ENCODE measurements around the gene DLD. TPM values are rescaled to one million over a fixed set of nuclear protein-coding genes. Genes with fewer than 3 reads are reported as not detected.
A peak's percentile ranks its signal among the peaks of the same experiment; 100 is the strongest.

DLD gene
- total RNA-seq, 4 donors from 2014 or later, result 79.3 to 246 (median 148) TPM

DNA sequence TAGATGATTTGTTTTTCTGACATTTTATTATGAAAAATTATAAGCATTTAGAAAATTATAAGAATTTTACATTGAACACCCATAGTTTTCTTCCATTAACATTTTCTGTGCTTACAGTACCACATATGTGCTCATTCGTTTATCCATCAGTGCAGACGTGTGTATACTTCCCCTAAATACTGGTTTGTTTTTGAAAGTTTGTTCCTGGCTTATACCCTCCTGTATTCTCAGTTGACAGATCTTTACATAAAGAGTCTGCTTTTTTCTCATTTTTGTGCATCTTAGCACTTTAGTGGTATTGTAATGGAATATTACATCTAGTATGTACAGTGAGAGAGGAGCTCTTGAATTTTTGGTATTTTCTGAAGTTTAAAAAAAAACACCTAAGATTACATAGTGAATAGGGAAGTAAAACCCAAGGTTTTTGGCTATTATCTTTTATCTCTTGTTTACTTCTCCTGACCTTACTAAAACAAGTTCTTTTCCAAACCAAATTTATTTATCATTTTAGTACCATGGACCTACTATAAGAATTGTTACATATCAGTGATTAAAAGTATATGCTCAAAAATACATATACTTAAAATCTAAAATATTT, 8.1 kb downstream of the DLD start:
- Histone ChIP-seq H3K9me3 (no peaks in the 10 kb centered on the region), H3K4me3 (no peak overlapping the region), H3K36me3 (peaks cover 0 to 51% of the 10 kb centered on the region in 2 donors), H3K4me1 (peaks cover 5 to 83% (median 16%) of the 10 kb centered on the region in 3 donors), H3K27ac (no peak overlapping the region), H3K27me3 (no peaks in the 10 kb centered on the region)
- ATAC-seq, result no peak
- 19 to 41% methylated on average over 2 of the region's 2 CpGs for WGBS, 2 donors (ENCODE audit: low coverage in 1 of 2)
- no peak for TF ChIP-seq POLR2A (IDR thresholded peaks at IDR 0.05)
- TF ChIP-seq CTCF (IDR thresholded peaks at IDR 0.05), result no peak
- TF ChIP-seq POLR2AphosphoS5 (IDR thresholded peaks at IDR 0.05), result no peak
- TF ChIP-seq EP300 (IDR thresholded peaks at IDR 0.05), result no peak

GRCh38 chr7:107900496-107901015, 9.6 kb downstream of the DLD start:
- Histone ChIP-seq H3K4me1 (peaks cover 0 to 69% (median 16%) of the 10 kb centered on the region in 3 donors), H3K27ac (peak overlapping the region in 1 of 4 donors; percentile 29), H3K4me3 (no peak overlapping the region), H3K9me3 (no peaks in the 10 kb centered on the region), H3K27me3 (no peaks in the 10 kb centered on the region), H3K36me3 (peaks cover 0 to 51% of the 10 kb centered on the region in 2 donors)
- WGBS, 2 donors (ENCODE audit: low coverage in 1 of 2), result 79 to 80% methylated on average over 1 of the region's 1 CpG
- TF ChIP-seq POLR2AphosphoS5 (IDR thresholded peaks at IDR 0.05) (no peak), POLR2A (IDR thresholded peaks at IDR 0.05) (no peak), CTCF (IDR thresholded peaks at IDR 0.05) (no peak), EP300 (IDR thresholded peaks at IDR 0.05) (no peak)
- ATAC-seq, result no peak

DNA sequence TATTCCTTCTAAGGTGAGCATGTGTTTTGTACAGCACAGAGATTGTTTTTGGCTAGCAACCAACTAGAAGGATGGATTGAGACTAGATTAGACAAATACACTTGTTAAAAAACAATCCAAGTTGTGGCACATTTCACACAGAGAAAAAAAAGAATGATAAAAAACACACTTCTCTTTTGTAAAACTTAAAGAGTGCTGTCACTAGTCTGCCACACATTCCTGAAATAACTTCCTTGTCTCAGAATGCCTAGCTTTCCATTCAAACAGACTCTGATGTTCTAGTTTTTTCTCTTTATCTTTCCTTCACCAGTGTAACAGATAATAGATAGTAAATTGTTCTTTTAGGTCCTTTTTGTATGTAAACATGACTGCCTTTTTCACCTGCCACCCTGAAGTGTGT, 11.4 kb downstream of the DLD start:
- no peak overlapping the region for H3K4me3 ChIP-seq
- H3K27ac ChIP-seq, result peak overlapping the region in 1 of 4 donors; percentile 11
- ATAC-seq, result no peak
- H3K4me1 ChIP-seq, result peaks cover 0 to 51% (median 16%) of the 10 kb centered on the region in 3 donors
- H3K36me3 ChIP-seq, result peaks cover 0 to 56% of the 10 kb centered on the region in 2 donors
- H3K9me3 ChIP-seq, result no peaks in the 10 kb centered on the region
- H3K27me3 ChIP-seq, result no peaks in the 10 kb centered on the region
- TF ChIP-seq POLR2A (IDR thresholded peaks at IDR 0.05), result no peak

DNA sequence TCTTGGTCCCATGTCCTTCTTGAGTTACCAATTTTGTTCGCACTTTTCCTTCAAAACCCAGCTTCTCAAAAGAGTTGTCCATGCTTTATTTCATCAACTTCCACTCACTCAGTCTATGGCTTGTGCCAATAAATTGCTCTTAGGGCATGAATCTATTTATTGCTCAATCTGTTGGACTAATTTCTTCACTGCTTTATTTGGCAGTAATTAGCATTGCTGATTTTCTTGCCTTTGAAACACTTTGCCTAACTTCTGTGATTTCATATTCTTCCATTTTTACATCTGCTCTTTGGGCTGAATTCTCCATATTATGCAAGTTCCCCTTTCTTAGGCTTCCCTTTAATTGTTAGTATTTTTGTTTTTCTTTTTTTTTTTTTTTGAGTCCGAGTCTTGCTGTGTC, 16.8 kb downstream of the DLD start:
- Histone ChIP-seq H3K27me3 (no peaks in the 10 kb centered on the region), H3K4me1 (peaks cover 0 to 21% (median 0%) of the 10 kb centered on the region in 3 donors), H3K4me3 (no peak overlapping the region), H3K9me3 (no peaks in the 10 kb centered on the region), H3K27ac (peak overlapping the region in 1 of 4 donors; percentile 47), H3K36me3 (peaks cover 0 to 92% of the 10 kb centered on the region in 2 donors)
- TF ChIP-seq POLR2AphosphoS5 (IDR thresholded peaks at IDR 0.05) (peak; percentile 51), POLR2A (IDR thresholded peaks at IDR 0.05) (no peak)
- ATAC-seq, result peak; percentile 85
- 75% methylated on average over 2 of the region's 2 CpGs; no CpG with 5 or more reads in 1 of the 2 donors for WGBS, 2 donors (ENCODE audit: low coverage in 1 of 2)

GRCh38 chr7:107909445-107909844, 18.5 kb downstream of the DLD start:
- no peaks in the 10 kb centered on the region for H3K27me3 ChIP-seq
- no peak for ATAC-seq
- H3K9me3 ChIP-seq, result no peaks in the 10 kb centered on the region
- H3K4me1 ChIP-seq, result peaks cover 0 to 18% (median 0%) of the 10 kb centered on the region in 3 donors
- peaks cover 0 to 75% of the 10 kb centered on the region in 2 donors for H3K36me3 ChIP-seq
- WGBS, 2 donors (ENCODE audit: low coverage in 1 of 2), result 56 to 78% methylated on average over 1 of the region's 1 CpG
- no peak overlapping the region for H3K4me3 ChIP-seq
- H3K27ac ChIP-seq, result no peak overlapping the region
- no peak for TF ChIP-seq EP300 (IDR thresholded peaks at IDR 0.05)
- no peak for TF ChIP-seq POLR2A (IDR thresholded peaks at IDR 0.05)
- no peak for TF ChIP-seq POLR2AphosphoS5 (IDR thresholded peaks at IDR 0.05)
- TF ChIP-seq CTCF (IDR thresholded peaks at IDR 0.05), result no peak

DNA sequence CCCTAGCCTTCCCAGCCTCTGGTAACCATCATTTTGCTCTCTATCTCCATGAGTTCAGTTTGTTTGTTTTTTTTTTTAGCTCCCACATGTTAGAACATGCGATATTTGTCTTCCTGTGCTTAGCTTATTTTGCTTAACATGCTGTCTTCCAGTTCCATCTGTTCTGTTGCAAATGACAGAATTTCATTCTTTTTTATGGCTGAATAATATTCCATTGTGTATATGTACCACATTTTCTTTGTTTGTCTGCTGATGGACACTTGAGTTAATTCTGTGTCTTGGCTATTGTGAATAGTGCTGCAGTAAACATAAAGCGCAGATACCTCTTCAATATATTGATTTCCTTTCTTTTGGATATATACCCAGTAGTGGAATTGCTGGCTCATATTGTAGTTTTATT, 21.0 kb downstream of the DLD start:
- no peak for TF ChIP-seq EP300 (IDR thresholded peaks at IDR 0.05)
- TF ChIP-seq POLR2A (IDR thresholded peaks at IDR 0.05), result no peak
- TF ChIP-seq POLR2AphosphoS5 (IDR thresholded peaks at IDR 0.05), result no peak
- TF ChIP-seq CTCF (IDR thresholded peaks at IDR 0.05), result no peak
- H3K36me3 ChIP-seq, result peaks cover 0 to 68% of the 10 kb centered on the region in 2 donors
- peaks cover 0 to 23% (median 0%) of the 10 kb centered on the region in 3 donors for H3K4me1 ChIP-seq
- H3K9me3 ChIP-seq, result no peaks in the 10 kb centered on the region
- H3K27ac ChIP-seq, result no peak overlapping the region
- no peak for ATAC-seq
- H3K4me3 ChIP-seq, result no peak overlapping the region
- H3K27me3 ChIP-seq, result no peaks in the 10 kb centered on the region
- 67 to 100% methylated on average over 2 of the region's 2 CpGs for WGBS, 2 donors (ENCODE audit: low coverage in 1 of 2)
